HUES64 (cell line): ENCODE measurements around the gene PCBP3.

ENCODE experiments used
- H3K27ac ChIP-seq: 2 replicates; pipeline ENCODE4 v1.7.0; 2013; ENCODE audit warnings: low read depth, low read length, inconsistent platforms
- H3K27me3 ChIP-seq: 2 replicates; pipeline ENCODE4 v1.6.1; 2013; ENCODE audit warnings: mild to moderate bottlenecking, low read length; ENCODE audit not compliant: insufficient read depth
- H3K36me3 ChIP-seq: 2 replicates; pipeline ENCODE4 v1.6.1; 2013; ENCODE audit warnings: mild to moderate bottlenecking, low read length; ENCODE audit not compliant: insufficient read depth
- H3K4me1 ChIP-seq: 2 replicates; pipeline ENCODE4 v1.6.1; 2013; ENCODE audit warnings: mild to moderate bottlenecking, low read length, moderate library complexity; ENCODE audit not compliant: insufficient read depth
- H3K4me3 ChIP-seq: 2 replicates; pipeline ENCODE4 v1.5.1; 2013; ENCODE audit warnings: mild to moderate bottlenecking, low read length, moderate library complexity
- H3K9ac ChIP-seq: 2 replicates; pipeline ENCODE4 v1.6.1; 2013; ENCODE audit warnings: mild to moderate bottlenecking, low read depth, low read length
- H3K9me3 ChIP-seq: 2 replicates; pipeline ENCODE4 v1.6.1; 2013; ENCODE audit warnings: low read depth, low read length; ENCODE audit not compliant: insufficient read depth
- WGBS: fragments of 150-250, 120-280 bp; methylation state at CpG from one replicate; pipeline ENCODE4 v1.1.7; 2013; ENCODE audit warnings: missing lambda C conversion rate; 5-methylcytosine and 5-hydroxymethylcytosine counted together

The PCBP3 gene

GRCh38 chr21:45779226-45779625 lies 135.7 kb downstream of the PCBP3 start:
- no peak overlapping the region for H3K27ac ChIP-seq
- no peaks in the 10 kb centered on the region for H3K27me3 ChIP-seq
- H3K9ac ChIP-seq, result no peak overlapping the region
- no peaks in the 10 kb centered on the region for H3K4me1 ChIP-seq
- 0 out of 2 replicates have a peak, but pooled peaks cover 9% of the 10 kb centered on the region for H3K9me3 ChIP-seq
- H3K36me3 ChIP-seq, result no peaks in the 10 kb centered on the region
- 100% methylated on average over 2 of the region's 3 CpGs for WGBS
- H3K4me3 ChIP-seq, result no peak overlapping the region

- Histone ChIP-seq H3K27me3 (no peaks in the 10 kb centered on the region), H3K9ac (no peak overlapping the region), H3K4me1 (no peaks in the 10 kb centered on the region), H3K27ac (no peak overlapping the region), H3K4me3 (no peak overlapping the region), H3K9me3 (0 out of 2 replicates have a peak, but pooled peaks cover 9% of the 10 kb centered on the region), H3K36me3 (no peaks in the 10 kb centered on the region)
- 90% methylated on average over 3 of the region's 3 CpGs for WGBS
Observed at GRCh38 chr21:45780647-45781046, 137.1 kb downstream of the PCBP3 start.

- 97% methylated on average over 3 of the region's 4 CpGs for WGBS
- Histone ChIP-seq H3K4me3 (no peak overlapping the region), H3K27ac (no peak overlapping the region), H3K9me3 (0 out of 2 replicates have a peak, but pooled peaks cover 9% of the 10 kb centered on the region), H3K36me3 (no peaks in the 10 kb centered on the region), H3K4me1 (no peaks in the 10 kb centered on the region), H3K27me3 (no peaks in the 10 kb centered on the region), H3K9ac (no peak overlapping the region)
Observed at GRCh38 chr21:45781741-45782140, 138.2 kb downstream of the PCBP3 start.

- no peaks in the 10 kb centered on the region for H3K36me3 ChIP-seq
- no peak overlapping the region for H3K4me3 ChIP-seq
- 95% methylated on average over 6 of the region's 6 CpGs for WGBS
- no peak overlapping the region for H3K9ac ChIP-seq
- no peaks in the 10 kb centered on the region for H3K9me3 ChIP-seq
- no peak overlapping the region for H3K27ac ChIP-seq
- H3K4me1 ChIP-seq, result no peaks in the 10 kb centered on the region
- H3K27me3 ChIP-seq, result no peaks in the 10 kb centered on the region
Observed at GRCh38 chr21:45786660-45787059, 143.1 kb downstream of the PCBP3 start.

- Histone ChIP-seq H3K4me3 (no peak overlapping the region), H3K27ac (no peak overlapping the region), H3K9ac (no peak overlapping the region), H3K27me3 (no peaks in the 10 kb centered on the region), H3K9me3 (no peaks in the 10 kb centered on the region), H3K4me1 (no peaks in the 10 kb centered on the region), H3K36me3 (no peaks in the 10 kb centered on the region)
- 94% methylated on average over 8 of the region's 8 CpGs for WGBS
Observed at GRCh38 chr21:45787371-45787770, 143.8 kb downstream of the PCBP3 start.

GRCh38 chr21:45788198-45788597 lies 144.7 kb downstream of the PCBP3 start:
- Histone ChIP-seq H3K4me3 (no peak overlapping the region), H3K9ac (no peak overlapping the region), H3K9me3 (no peaks in the 10 kb centered on the region), H3K27me3 (no peaks in the 10 kb centered on the region), H3K36me3 (no peaks in the 10 kb centered on the region), H3K4me1 (no peaks in the 10 kb centered on the region), H3K27ac (no peak overlapping the region)
- 92% methylated on average over 16 of the region's 16 CpGs for WGBS

- no peaks in the 10 kb centered on the region for H3K36me3 ChIP-seq
- no peaks in the 10 kb centered on the region for H3K27me3 ChIP-seq
- H3K27ac ChIP-seq, result no peak overlapping the region
- H3K9me3 ChIP-seq, result no peaks in the 10 kb centered on the region
- WGBS, result 93% methylated on average over 14 of the region's 14 CpGs
- H3K4me1 ChIP-seq, result no peaks in the 10 kb centered on the region
- no peak overlapping the region for H3K9ac ChIP-seq
- H3K4me3 ChIP-seq, result no peak overlapping the region
Observed at GRCh38 chr21:45788637-45789506, 145.3 kb downstream of the PCBP3 start.

- Histone ChIP-seq H3K9me3 (no peaks in the 10 kb centered on the region), H3K27me3 (no peaks in the 10 kb centered on the region), H3K4me1 (no peaks in the 10 kb centered on the region), H3K27ac (no peak overlapping the region), H3K36me3 (no peaks in the 10 kb centered on the region), H3K9ac (no peak overlapping the region), H3K4me3 (no peak overlapping the region)
- 96% methylated on average over 7 of the region's 7 CpGs for WGBS
Observed at GRCh38 chr21:45790427-45790826, 146.9 kb downstream of the PCBP3 start.

- Histone ChIP-seq H3K9ac (no peak overlapping the region), H3K27ac (no peak overlapping the region), H3K4me3 (no peak overlapping the region), H3K36me3 (no peaks in the 10 kb centered on the region), H3K27me3 (no peaks in the 10 kb centered on the region), H3K4me1 (no peaks in the 10 kb centered on the region), H3K9me3 (no peaks in the 10 kb centered on the region)
- 93% methylated on average over 19 of the region's 19 CpGs for WGBS
Observed at GRCh38 chr21:45791562-45792418, 148.3 kb downstream of the PCBP3 start.

GRCh38 chr21:45792682-45793383 lies 149.3 kb downstream of the PCBP3 start:
- Histone ChIP-seq H3K36me3 (no peaks in the 10 kb centered on the region), H3K9ac (no peak overlapping the region), H3K27ac (no peak overlapping the region), H3K27me3 (no peaks in the 10 kb centered on the region), H3K4me1 (no peaks in the 10 kb centered on the region), H3K4me3 (no peak overlapping the region), H3K9me3 (peaks cover 5% of the 10 kb centered on the region)
- 90% methylated on average over 22 of the region's 22 CpGs for WGBS

GRCh38 chr21:45794027-45794426 lies 150.5 kb downstream of the PCBP3 start:
- Histone ChIP-seq H3K4me1 (no peaks in the 10 kb centered on the region), H3K27me3 (no peaks in the 10 kb centered on the region), H3K36me3 (no peaks in the 10 kb centered on the region), H3K4me3 (no peak overlapping the region), H3K9me3 (peaks cover 5% of the 10 kb centered on the region), H3K27ac (no peak overlapping the region), H3K9ac (no peak overlapping the region)
- WGBS, result 97% methylated on average over 6 of the region's 6 CpGs
